K562 (cell line): Measurements from ENCODE around the gene AMDHD2. TPM values are rescaled to one million over a fixed set of nuclear protein-coding genes. Genes with fewer than 3 reads are reported as not detected.

Experiments
- ARHGAP35 ChIP-seq: fragments of 450-650 bp; IDR thresholded peaks from 2 replicates; pipeline ENCODE4 v1.6.1; 2018; ENCODE audit not compliant: partially characterized antibody
- BACH1 ChIP-seq: fragments of 200-800 bp; sonication (Bioruptor generic); IDR thresholded peaks from 2 replicates; pipeline ENCODE4 v1.6.1; 2016; ENCODE audit warnings: missing genetic modification characterization, missing compliant biosample characterization
- BCLAF1 ChIP-seq, 2 experiments: fragments of 450-650 bp in 1 of 2; IDR thresholded peaks; 2 replicates each; pipeline ENCODE4 v1.6.1; 2011 to 2017; ENCODE audit warnings: low read depth in 2 of 2, antibody characterized with exemption in 1 of 2, borderline replicate concordance in 1 of 2, low read length in 1 of 2, mild to moderate bottlenecking in 1 of 2, mixed read lengths in 1 of 2; ENCODE audit not compliant: control insufficient read depth in 1 of 2
- BRD4 ChIP-seq: fragments of 200-600 bp; sonication (generic); IDR thresholded peaks from 2 replicates; pipeline ENCODE4 v1.6.1; 2017; ENCODE audit warnings: inconsistent platforms
- BRF2 ChIP-seq: IDR thresholded peaks from 3 replicates; pipeline ENCODE4 v1.6.1; 2011; ENCODE audit warnings: borderline replicate concordance, mild to moderate bottlenecking; ENCODE audit not compliant: insufficient read length, insufficient read depth
- CHCHD3 ChIP-seq: fragments of 250-450 bp; sonication (Bioruptor Pico); IDR thresholded peaks from 2 replicates; pipeline ENCODE4 v2.1.2; 2022; ENCODE audit warnings: mild to moderate bottlenecking
- FOXA3 ChIP-seq, 2 experiments: fragments of 450-650 bp in 1 of 2; sonication (generic) in 1 of 2; formaldehyde crosslinking; IDR thresholded peaks in 1 of 2; conservative IDR thresholded peaks in 1 of 2; 2 replicates each; pipeline versions ENCODE4 v1.4.0 to v1.8.0; 2020 to 2022; ENCODE audit warnings: mild to moderate bottlenecking in 2 of 2, missing genetic modification reagents in 1 of 2
- GATAD2B ChIP-seq: fragments of 450-650 bp; IDR thresholded peaks from 2 replicates; pipeline ENCODE4 v1.6.1; 2017; ENCODE audit warnings: mild to moderate bottlenecking, borderline replicate concordance
- MEIS2 ChIP-seq: fragments of 450-650 bp; IDR thresholded peaks from 2 replicates; pipeline ENCODE4 v1.6.1; 2014; ENCODE audit warnings: mild to moderate bottlenecking; ENCODE audit not compliant: partially characterized antibody
- NFXL1 ChIP-seq: fragments of 450-650 bp; formaldehyde crosslinking; IDR thresholded peaks from 2 replicates; pipeline ENCODE4 v1.4.0; 2021; ENCODE audit warnings: mild to moderate bottlenecking
- PHTF2 ChIP-seq: fragments of 250-450 bp; sonication (Bioruptor Pico); IDR thresholded peaks from 2 replicates; pipeline ENCODE4 v1.5.0; 2021; ENCODE audit warnings: mild to moderate bottlenecking
- POLR2B ChIP-seq: fragments of 450-650 bp; IDR thresholded peaks from 2 replicates; pipeline ENCODE4 v1.6.1; 2018; ENCODE audit warnings: low read depth; ENCODE audit not compliant: partially characterized antibody
- RBM15 ChIP-seq: fragments of 200-400 bp; formaldehyde crosslinking; IDR thresholded peaks from 2 replicates; pipeline ENCODE4 v1.6.1; 2018; ENCODE audit warnings: mild to moderate bottlenecking, low read length, moderate library complexity; ENCODE audit not compliant: insufficient read depth
- SMARCA5 ChIP-seq: fragments of 450-650 bp; IDR thresholded peaks from 2 replicates; pipeline ENCODE4 v1.6.1; 2016
- TCF3 ChIP-seq: sonication (generic); formaldehyde crosslinking; IDR thresholded peaks from 2 replicates; pipeline ENCODE4 v1.4.0; 2020; ENCODE audit warnings: mild to moderate bottlenecking, missing genetic modification reagents
- U2AF1 ChIP-seq: fragments of 200-400 bp; formaldehyde crosslinking; optimal IDR thresholded peaks from 2 replicates; pipeline ENCODE3; 2017; ENCODE audit warnings: mild to moderate bottlenecking, low read depth, low read length, moderate library complexity
- ZBTB34 ChIP-seq: fragments of 250-450 bp; sonication (Bioruptor Pico); IDR thresholded peaks from 2 replicates; pipeline ENCODE4 v1.8.0; 2021; ENCODE audit warnings: mild to moderate bottlenecking, moderate library complexity
- ZBTB7A ChIP-seq: IDR thresholded peaks from 2 replicates; pipeline ENCODE4 v1.6.1; 2011; ENCODE audit warnings: low read depth, mild to moderate bottlenecking, low read length, moderate library complexity, borderline replicate concordance; ENCODE audit not compliant: control insufficient read depth
- ZBTB8A ChIP-seq: fragments of 450-650 bp; IDR thresholded peaks from 2 replicates; pipeline ENCODE4 v1.6.1; 2018; ENCODE audit warnings: mild to moderate bottlenecking, moderate library complexity; ENCODE audit not compliant: partially characterized antibody
- ZNF586 ChIP-seq: fragments of 450-650 bp; formaldehyde crosslinking; conservative IDR thresholded peaks from 2 replicates; pipeline ENCODE4 v1.4.0; 2020; ENCODE audit warnings: mild to moderate bottlenecking, moderate library complexity
- ZSCAN29 ChIP-seq: fragments of 450-650 bp; IDR thresholded peaks from 2 replicates; pipeline ENCODE4 v1.6.1; 2017
- polyA plus RNA-seq, 8 experiments: library from polyadenylated mRNA; depleted of rRNA in 4 of 8; stranded (reverse) in 5 of 8; unstranded in 3 of 8; fragments of >200 nt; fragmentation: Nextera tagmentation in 2 of 8; fragmentation: Illumina TruSeq in 1 of 8; extraction: Ambion mirVana in 2 of 8; extraction: Trizol in 1 of 8; gene quantifications; 2 replicates each; pipeline versions ENCODE4 v1.2.1 to v1.2.3, GENCODE V29; 2011 to 2014; ENCODE audit warnings: inconsistent platforms in 1 of 8, missing spikeins in 1 of 8
- total RNA-seq, 7 experiments: library from RNA; depleted of rRNA in 6 of 7; stranded (reverse); fragments of >200 nt in 6 of 7; fragmentation: Illumina TruSeq in 2 of 7; extraction: Trizol in 2 of 7; gene quantifications; 2 replicates each; pipeline versions ENCODE4 v1.2.1 to v1.2.3, GENCODE V29; 2011 to 2021; ENCODE audit warnings: low replicate concordance in 1 of 7
- TF ChIP-seq, protein P1 (sequence below): fragments of 450-650 bp; conservative IDR thresholded peaks from 2 replicates; pipeline ENCODE4 v1.6.1; 2016; ENCODE audit warnings: missing genetic modification characterization, low read depth, mild to moderate bottlenecking, missing compliant biosample characterization, moderate library complexity

AMDHD2 gene
- total and polyA plus RNA-seq, 9 of the 15 experiments (the other 6 are each of a cell fraction or from before 2014, with no cell fraction given): 0.38 to 56.9 (median 18.3) TPM; not detected in 1

DNA sequence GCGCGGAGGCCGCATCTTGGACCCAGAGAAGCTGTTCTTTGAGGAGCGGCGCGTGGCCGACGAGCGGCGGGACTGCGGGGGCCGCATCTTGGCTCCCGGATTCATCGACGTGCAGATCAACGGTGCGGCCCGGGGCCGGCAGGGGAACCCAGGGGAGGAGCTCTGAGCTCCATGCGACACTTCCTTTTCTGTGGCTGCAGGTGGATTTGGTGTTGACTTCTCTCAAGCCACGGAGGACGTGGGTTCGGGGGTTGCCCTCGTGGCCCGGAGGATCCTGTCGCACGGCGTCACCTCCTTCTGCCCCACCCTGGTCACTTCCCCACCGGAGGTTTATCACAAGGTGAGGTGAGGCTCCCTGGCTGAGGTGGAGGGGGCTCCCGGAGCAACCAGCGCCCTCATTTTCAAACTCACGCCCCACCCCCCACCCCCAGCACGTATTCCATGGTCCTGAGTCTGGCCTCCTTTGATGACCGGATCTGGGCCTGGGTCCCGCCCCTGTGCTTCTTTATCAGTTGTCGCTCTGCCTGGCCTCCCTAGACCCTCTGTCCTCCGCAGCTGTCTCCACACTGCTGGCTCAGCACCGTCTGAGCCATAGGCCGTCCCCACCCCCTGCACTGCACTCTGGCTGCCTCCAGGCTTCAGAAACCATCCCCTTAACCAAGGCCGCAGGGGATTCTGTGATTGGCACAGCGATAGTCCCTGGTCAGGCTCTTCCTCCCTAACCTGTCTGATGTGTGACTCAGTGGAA lies 787 bp downstream of the AMDHD2 start (continued):
- no peak for TF ChIP-seq BCLAF1 (IDR thresholded peaks at IDR 0.05; ENCODE audit: borderline replicate concordance in 1 of 2, control insufficient read depth in 1 of 2, low read depth in 2 of 2, low read length in 1 of 2)
- no peak for TF ChIP-seq NFXL1
- TF ChIP-seq ARHGAP35: no peak
- TF ChIP-seq ZSCAN29: no peak
- TF ChIP-seq SMARCA5: no peak
- TF ChIP-seq BRD4: no peak
- TF ChIP-seq MEIS2: no peak
- no peak for TF ChIP-seq POLR2B
- no peak for TF ChIP-seq RBM15
- TF ChIP-seq CHCHD3 (CRISPR knock-in tag): no peak
- no peak for TF ChIP-seq U2AF1
- 0 out of 2 replicates have a peak, but pooled peaks have one; percentile 11 for TF ChIP-seq TCF3
- 0 out of 4 replicates have a peak, but pooled peaks of 1 of the 2 experiments have one; percentile 35 for TF ChIP-seq FOXA3 (CRISPR knock-in tag; conservative IDR thresholded peaks at IDR 0.05 in 1 of 2, IDR thresholded peaks at IDR 0.05 in 1 of 2)
- TF ChIP-seq ZBTB8A: no peak
- no peak for TF ChIP-seq BRF2
- peak; percentile 88 for TF ChIP-seq ZBTB7A
- no peak for TF ChIP-seq ZBTB34
- TF ChIP-seq PHTF2 (CRISPR knock-in tag): peak; percentile 79; the same call in 1 of the 2 replicates
- TF ChIP-seq, protein P1, sequence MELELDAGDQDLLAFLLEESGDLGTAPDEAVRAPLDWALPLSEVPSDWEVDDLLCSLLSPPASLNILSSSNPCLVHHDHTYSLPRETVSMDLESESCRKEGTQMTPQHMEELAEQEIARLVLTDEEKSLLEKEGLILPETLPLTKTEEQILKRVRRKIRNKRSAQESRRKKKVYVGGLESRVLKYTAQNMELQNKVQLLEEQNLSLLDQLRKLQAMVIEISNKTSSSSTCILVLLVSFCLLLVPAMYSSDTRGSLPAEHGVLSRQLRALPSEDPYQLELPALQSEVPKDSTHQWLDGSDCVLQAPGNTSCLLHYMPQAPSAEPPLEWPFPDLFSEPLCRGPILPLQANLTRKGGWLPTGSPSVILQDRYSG (tag): no peak
- TF ChIP-seq GATAD2B: no peak
- TF ChIP-seq BACH1 (tag): no peak
- no peak for TF ChIP-seq ZNF586 (CRISPR knock-in tag)
